Ammon's horn (tissue), 1 donor: ENCODE results near the gene FETUB.

Experiments
- DNase-seq: peaks from one replicate; pipeline ENCODE4 v3.0.0-alpha.2; 2016; ENCODE audit warnings: low spot score

Gene FETUB

GRCh38 chr3:186636536-186636935 lies 3.7 kb upstream of the FETUB start:
- DNase-seq: no peak

- DNase-seq: no peak
Observed at GRCh38 chr3:186637686-186638085, 2.5 kb upstream of the FETUB start.

GRCh38 chr3:186638259-186638658 lies 1.9 kb upstream of the FETUB start:
- DNase-seq: no peak

GRCh38 chr3:186640473-186640818 lies 247 bp downstream of the FETUB start:
- peak; percentile 27 for DNase-seq

- DNase-seq: no peak
Observed at GRCh38 chr3:186640929-186641328, 730 bp downstream of the FETUB start.

- no peak for DNase-seq
Observed at GRCh38 chr3:186642014-186642413, 1.8 kb downstream of the FETUB start.

- no peak for DNase-seq
Observed at GRCh38 chr3:186643493-186643892, 3.3 kb downstream of the FETUB start.

GRCh38 chr3:186644683-186645082 lies 4.5 kb downstream of the FETUB start:
- DNase-seq: no peak

- DNase-seq: no peak
Observed at GRCh38 chr3:186646106-186646505, 5.9 kb downstream of the FETUB start.

GRCh38 chr3:186646841-186647240 lies 6.6 kb downstream of the FETUB start:
- no peak for DNase-seq

GRCh38 chr3:186648851-186649250 lies 8.7 kb downstream of the FETUB start:
- DNase-seq: no peak

- no peak for DNase-seq
Observed at GRCh38 chr3:186651678-186652215, 11.5 kb downstream of the FETUB start.

- DNase-seq: no peak
Observed at GRCh38 chr3:186653080-186653707, 13.0 kb downstream of the FETUB start.

- DNase-seq: no peak
Observed at GRCh38 chr3:186653984-186654383, 13.8 kb downstream of the FETUB start.

- DNase-seq: no peak
Observed at GRCh38 chr3:186663361-186664118, 23.3 kb downstream of the FETUB start.

- DNase-seq: no peak
Observed at GRCh38 chr3:186664119-186664495, 23.9 kb downstream of the FETUB start.

GRCh38 chr3:186664506-186664905 lies 24.3 kb downstream of the FETUB start:
- no peak for DNase-seq

GRCh38 chr3:186665625-186666188 lies 25.5 kb downstream of the FETUB start, which contains the start of gene HRG:
TSS of gene HRG (plus strand) at chr3:186666014. CDS start at chr3:186666032, 18 bp downstream.
- no peak for DNase-seq

- DNase-seq: no peak
Observed at GRCh38 chr3:186668426-186668825, 28.2 kb downstream of the FETUB start.

GRCh38 chr3:186669378-186670084 lies 29.3 kb downstream of the FETUB start:
- DNase-seq: no peak

- DNase-seq: no peak
Observed at GRCh38 chr3:186670155-186670554, 30.0 kb downstream of the FETUB start.

- no peak for DNase-seq
Observed at GRCh38 chr3:186671051-186671450, 30.9 kb downstream of the FETUB start.

GRCh38 chr3:186678604-186679003 lies 38.4 kb downstream of the FETUB start:
- DNase-seq: no peak
